HEK293 (cell line): ENCODE measurements around the gene BDH1.
A peak's percentile ranks its signal among the peaks of the same experiment; 100 is the strongest.

ENCODE experiments used
- PRDM1 ChIP-seq: fragments of 450-650 bp; formaldehyde crosslinking; IDR thresholded peaks from 2 replicates; pipeline ENCODE4; 2016; ENCODE audit warnings: missing biosample characterization, missing genetic modification characterization
- ZNF274 ChIP-seq, 2 experiments: fragments of 200-500 bp in 1 of 2; fragments of 450-650 bp in 1 of 2; sonication (Bioruptor generic) in 1 of 2; formaldehyde crosslinking in 1 of 2; IDR thresholded peaks; 2 replicates each; pipeline versions ENCODE4 v1.5.1 to v1.6.1; 2014 to 2016; ENCODE audit warnings: borderline replicate concordance in 1 of 2, inconsistent platforms in 1 of 2, low read length in 1 of 2, missing biosample characterization in 1 of 2, missing genetic modification characterization in 1 of 2
- ZNF324 ChIP-seq: fragments of 450-650 bp; formaldehyde crosslinking; IDR thresholded peaks from 2 replicates; pipeline ENCODE4 v1.5.1; 2016; ENCODE audit warnings: missing biosample characterization, missing genetic modification characterization
- ZNF670 ChIP-seq: fragments of 450-650 bp; formaldehyde crosslinking; IDR thresholded peaks from 2 replicates; pipeline ENCODE4 v1.5.1; 2016; ENCODE audit warnings: missing biosample characterization, missing genetic modification characterization, low read depth

DNA sequence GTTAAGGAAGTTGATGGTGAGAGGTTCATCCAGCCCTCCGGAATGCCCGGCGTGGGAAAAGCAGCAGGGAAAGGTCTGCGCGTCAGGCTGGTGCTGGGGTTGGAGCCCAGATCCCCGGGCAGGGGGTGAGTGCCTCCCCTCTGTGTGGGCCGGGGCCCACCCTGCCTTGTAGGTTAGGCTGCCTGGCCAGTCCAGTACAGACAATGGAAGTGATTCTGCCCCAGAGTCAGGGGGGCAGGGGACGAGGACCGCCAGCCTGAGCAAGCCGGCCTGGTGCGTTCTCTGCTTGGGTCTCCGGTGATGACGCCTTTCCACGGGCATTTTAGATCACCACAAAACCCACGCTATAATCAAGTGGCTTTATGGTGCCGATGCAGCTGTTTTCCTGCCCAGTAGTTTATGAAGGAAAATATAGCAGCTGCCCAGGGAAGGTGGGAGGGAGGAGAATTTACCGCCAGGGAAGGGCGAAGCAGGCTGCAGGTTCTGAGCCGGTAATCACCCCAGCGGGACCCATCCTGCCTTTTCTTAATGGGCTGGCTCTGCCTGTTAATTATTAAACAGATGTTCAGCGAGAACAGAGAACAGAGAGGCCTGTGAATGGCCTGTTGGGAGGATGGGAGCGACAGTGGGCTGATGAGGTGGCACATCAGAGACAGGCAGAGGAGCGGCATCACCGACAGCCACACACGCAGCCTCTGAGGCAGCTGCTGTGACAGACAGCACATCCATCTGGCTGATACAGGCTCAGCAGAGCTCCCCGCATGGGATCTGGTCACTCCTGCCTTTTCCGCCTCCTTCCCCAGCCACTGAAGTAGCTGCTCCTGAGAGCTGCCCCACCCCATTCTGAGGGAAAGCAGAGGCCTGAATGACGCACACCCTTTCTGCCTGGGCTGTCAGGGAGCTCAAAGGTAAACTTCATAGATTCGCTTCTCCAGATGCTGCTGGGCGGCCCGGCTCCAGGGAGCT lies 35.2 kb downstream of the BDH1 start:
- TF ChIP-seq ZNF274 (IDR thresholded peaks at IDR 0.05; ENCODE audit: low read length) (no peak), ZNF274 (tag by site-specific recombination; IDR thresholded peaks at IDR 0.05; ENCODE audit: borderline replicate concordance) (no peak), PRDM1 (tag by site-specific recombination) (peak; percentile 9; the same call in 1 of the 2 replicates), ZNF670 (tag by site-specific recombination) (no peak), ZNF324 (tag by site-specific recombination) (no peak)
